SK-N-SH treated with all-trans-retinoic acid at 6 μM for 48 hours (cell line): ENCODE data around the gene RER1.

Experiments
- ARNTL ChIP-seq: fragments of 450-650 bp; formaldehyde crosslinking; IDR thresholded peaks from 2 replicates; pipeline ENCODE4 v1.5.0; 2020; ENCODE audit warnings: low read depth, mild to moderate bottlenecking, moderate library complexity, borderline replicate concordance
- RARB ChIP-seq: fragments of 250-450 bp; sonication (Bioruptor Pico); IDR thresholded peaks from 2 replicates; pipeline ENCODE4 v1.8.0; 2021; ENCODE audit warnings: mild to moderate bottlenecking, moderate library complexity
- ZFP30 ChIP-seq: fragments of 450-650 bp; formaldehyde crosslinking; IDR thresholded peaks from 2 replicates; pipeline ENCODE4 v1.5.0; 2022; ENCODE audit warnings: mild to moderate bottlenecking, moderate library complexity
- TF ChIP-seq, protein P1 (sequence below): fragments of 250-450 bp; sonication (Bioruptor Pico); IDR thresholded peaks from 2 replicates; pipeline ENCODE4 v1.5.1; 2020; ENCODE audit warnings: low read depth, mild to moderate bottlenecking, moderate library complexity
- TF ChIP-seq, protein P2 (sequence below): fragments of 250-450 bp; sonication (Bioruptor Pico); IDR thresholded peaks from 2 replicates; pipeline ENCODE4 v1.5.1; 2021; ENCODE audit warnings: mild to moderate bottlenecking, moderate library complexity
- TF ChIP-seq, protein P3 (sequence below): fragments of 250-450 bp; sonication (Bioruptor Pico); IDR thresholded peaks from 2 replicates; pipeline ENCODE4 v1.8.0; 2021; ENCODE audit warnings: low read depth, mild to moderate bottlenecking, moderate library complexity, borderline replicate concordance
- TF ChIP-seq, protein P4 (sequence below): fragments of 250-450 bp; sonication (Bioruptor Pico); IDR thresholded peaks from 2 replicates; pipeline ENCODE4 v1.5.0; 2020; ENCODE audit warnings: mild to moderate bottlenecking, moderate library complexity

DNA sequence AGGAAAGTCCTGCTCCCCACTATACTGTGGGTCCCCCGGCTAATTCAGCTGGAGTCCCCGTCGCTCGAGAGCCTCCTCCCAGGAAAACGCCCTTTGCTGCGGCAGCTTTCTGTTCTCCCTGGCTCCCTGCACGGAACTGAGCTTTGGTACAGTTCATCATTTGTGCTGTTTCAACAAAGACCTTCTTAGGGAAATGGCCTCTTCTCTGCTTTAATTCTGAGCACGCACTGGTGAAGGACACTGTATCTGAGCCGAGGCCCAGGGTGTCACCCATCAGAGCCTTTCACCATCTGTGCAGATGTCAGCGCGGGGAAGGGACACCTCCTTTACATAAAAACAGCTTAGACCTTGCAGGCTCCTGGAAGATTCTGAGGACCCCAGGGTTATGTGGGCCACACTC lies 34.3 kb downstream of the RER1 start:
- no peak for TF ChIP-seq RARB (CRISPR knock-in tag)
- TF ChIP-seq, protein P1, sequence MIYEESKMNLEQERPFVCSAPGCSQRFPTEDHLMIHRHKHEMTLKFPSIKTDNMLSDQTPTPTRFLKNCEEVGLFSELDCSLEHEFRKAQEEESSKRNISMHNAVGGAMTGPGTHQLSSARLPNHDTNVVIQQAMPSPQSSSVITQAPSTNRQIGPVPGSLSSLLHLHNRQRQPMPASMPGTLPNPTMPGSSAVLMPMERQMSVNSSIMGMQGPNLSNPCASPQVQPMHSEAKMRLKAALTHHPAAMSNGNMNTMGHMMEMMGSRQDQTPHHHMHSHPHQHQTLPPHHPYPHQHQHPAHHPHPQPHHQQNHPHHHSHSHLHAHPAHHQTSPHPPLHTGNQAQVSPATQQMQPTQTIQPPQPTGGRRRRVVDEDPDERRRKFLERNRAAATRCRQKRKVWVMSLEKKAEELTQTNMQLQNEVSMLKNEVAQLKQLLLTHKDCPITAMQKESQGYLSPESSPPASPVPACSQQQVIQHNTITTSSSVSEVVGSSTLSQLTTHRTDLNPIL (CRISPR knock-in tag): no peak
- TF ChIP-seq ARNTL (CRISPR knock-in tag): no peak
- TF ChIP-seq, protein P2, sequence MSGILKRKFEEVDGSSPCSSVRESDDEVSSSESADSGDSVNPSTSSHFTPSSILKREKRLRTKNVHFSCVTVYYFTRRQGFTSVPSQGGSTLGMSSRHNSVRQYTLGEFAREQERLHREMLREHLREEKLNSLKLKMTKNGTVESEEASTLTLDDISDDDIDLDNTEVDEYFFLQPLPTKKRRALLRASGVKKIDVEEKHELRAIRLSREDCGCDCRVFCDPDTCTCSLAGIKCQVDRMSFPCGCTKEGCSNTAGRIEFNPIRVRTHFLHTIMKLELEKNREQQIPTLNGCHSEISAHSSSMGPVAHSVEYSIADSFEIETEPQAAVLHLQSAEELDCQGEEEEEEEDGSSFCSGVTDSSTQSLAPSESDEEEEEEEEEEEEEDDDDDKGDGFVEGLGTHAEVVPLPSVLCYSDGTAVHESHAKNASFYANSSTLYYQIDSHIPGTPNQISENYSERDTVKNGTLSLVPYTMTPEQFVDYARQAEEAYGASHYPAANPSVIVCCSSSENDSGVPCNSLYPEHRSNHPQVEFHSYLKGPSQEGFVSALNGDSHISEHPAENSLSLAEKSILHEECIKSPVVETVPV (CRISPR knock-in tag): no peak
- no peak for TF ChIP-seq ZFP30 (CRISPR knock-in tag)
- TF ChIP-seq, protein P3, sequence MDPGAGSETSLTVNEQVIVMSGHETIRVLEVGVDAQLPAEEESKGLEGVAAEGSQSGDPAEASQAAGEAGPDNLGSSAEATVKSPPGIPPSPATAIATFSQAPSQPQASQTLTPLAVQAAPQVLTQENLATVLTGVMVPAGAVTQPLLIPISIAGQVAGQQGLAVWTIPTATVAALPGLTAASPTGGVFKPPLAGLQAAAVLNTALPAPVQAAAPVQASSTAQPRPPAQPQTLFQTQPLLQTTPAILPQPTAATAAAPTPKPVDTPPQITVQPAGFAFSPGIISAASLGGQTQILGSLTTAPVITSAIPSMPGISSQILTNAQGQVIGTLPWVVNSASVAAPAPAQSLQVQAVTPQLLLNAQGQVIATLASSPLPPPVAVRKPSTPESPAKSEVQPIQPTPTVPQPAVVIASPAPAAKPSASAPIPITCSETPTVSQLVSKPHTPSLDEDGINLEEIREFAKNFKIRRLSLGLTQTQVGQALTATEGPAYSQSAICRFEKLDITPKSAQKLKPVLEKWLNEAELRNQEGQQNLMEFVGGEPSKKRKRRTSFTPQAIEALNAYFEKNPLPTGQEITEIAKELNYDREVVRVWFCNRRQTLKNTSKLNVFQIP (CRISPR knock-in tag): no peak
- TF ChIP-seq, protein P4, sequence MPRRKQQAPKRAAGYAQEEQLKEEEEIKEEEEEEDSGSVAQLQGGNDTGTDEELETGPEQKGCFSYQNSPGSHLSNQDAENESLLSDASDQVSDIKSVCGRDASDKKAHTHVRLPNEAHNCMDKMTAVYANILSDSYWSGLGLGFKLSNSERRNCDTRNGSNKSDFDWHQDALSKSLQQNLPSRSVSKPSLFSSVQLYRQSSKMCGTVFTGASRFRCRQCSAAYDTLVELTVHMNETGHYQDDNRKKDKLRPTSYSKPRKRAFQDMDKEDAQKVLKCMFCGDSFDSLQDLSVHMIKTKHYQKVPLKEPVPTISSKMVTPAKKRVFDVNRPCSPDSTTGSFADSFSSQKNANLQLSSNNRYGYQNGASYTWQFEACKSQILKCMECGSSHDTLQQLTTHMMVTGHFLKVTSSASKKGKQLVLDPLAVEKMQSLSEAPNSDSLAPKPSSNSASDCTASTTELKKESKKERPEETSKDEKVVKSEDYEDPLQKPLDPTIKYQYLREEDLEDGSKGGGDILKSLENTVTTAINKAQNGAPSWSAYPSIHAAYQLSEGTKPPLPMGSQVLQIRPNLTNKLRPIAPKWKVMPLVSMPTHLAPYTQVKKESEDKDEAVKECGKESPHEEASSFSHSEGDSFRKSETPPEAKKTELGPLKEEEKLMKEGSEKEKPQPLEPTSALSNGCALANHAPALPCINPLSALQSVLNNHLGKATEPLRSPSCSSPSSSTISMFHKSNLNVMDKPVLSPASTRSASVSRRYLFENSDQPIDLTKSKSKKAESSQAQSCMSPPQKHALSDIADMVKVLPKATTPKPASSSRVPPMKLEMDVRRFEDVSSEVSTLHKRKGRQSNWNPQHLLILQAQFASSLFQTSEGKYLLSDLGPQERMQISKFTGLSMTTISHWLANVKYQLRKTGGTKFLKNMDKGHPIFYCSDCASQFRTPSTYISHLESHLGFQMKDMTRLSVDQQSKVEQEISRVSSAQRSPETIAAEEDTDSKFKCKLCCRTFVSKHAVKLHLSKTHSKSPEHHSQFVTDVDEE (CRISPR knock-in tag): no peak
